ENCODE measurements around the gene UVSSA. TPM values are rescaled to one million over a fixed set of nuclear protein-coding genes. Genes with fewer than 3 reads are reported as not detected.
"Not testable (repeated sequence)": the region's sequence is repeated elsewhere in the genome, so short reads cannot be mapped to it uniquely, and the experiment has no call there.

The UVSSA gene
- total RNA-seq, 4 donors from 2014 or later, result 8.5 to 13.2 (median 12.3) TPM

DNA sequence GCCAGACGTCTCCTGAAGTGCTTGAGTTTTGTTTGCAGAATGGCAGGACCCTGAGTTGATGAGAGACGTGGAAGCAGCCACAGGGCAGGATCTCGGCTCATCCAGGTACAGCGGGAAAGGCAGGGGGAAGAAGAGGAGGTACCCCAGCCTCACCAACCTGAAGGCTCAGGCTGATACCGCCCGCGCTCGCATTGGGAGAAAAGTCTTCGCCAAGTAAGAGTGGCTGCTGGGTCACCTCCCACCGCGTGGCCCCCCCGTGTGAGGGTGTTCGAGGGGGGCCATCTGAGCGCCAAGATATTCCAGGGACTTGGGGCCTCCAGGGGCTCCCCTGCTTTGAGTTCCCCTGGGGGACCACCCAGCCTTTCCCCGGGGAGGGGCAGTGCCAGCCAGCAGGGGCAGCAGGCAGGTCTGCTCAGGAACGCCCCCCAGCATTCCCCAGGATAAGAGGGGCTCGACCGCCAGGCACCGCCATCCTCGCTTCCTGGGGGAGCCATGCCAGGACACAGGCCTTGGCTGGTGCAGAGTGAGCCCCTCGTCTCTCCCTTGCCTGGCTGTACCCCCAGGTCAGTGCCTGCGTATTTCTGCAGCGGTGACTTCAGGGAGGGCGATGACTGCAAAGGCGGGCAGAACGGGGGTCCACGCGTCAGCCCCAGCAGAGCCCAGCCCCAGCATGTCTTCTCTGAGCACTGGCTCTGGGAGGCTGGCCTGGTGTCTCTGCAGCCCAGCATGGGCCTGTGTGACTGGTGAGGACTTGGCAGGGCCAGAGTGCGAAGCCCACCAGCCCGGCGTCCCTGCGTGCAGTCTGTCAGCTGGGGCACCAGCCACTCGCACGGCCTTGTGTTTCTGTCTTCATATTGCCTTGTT lies 37.0 kb downstream of the UVSSA start:
- DNase-seq (no peak), ATAC-seq (no peak)
- no peak overlapping the region for H3K27ac ChIP-seq
- H3K9me3 ChIP-seq, result no peaks in the 10 kb centered on the region
- in situ Hi-C loops (cut with MboI; ENCODE audit: low sequenced_read_pairs in 4 of 4) (no loop called here), intact Hi-C loops (cut with DNase I; ENCODE audit: low total_unique reads) (no loop called here)
- no peaks in the 10 kb centered on the region for H3K4me1 ChIP-seq
- peaks cover 0 to 45% of the 10 kb centered on the region in 2 donors for H3K36me3 ChIP-seq
- no peaks in the 10 kb centered on the region for H3K27me3 ChIP-seq
- no peak overlapping the region for H3K4me3 ChIP-seq
- TF ChIP-seq CTCF (IDR thresholded peaks at IDR 0.05 in 4 of 5, conservative IDR thresholded peaks at IDR 0.05 in 1 of 5), result no peak
- TF ChIP-seq POLR2A (IDR thresholded peaks at IDR 0.05), result no peak

DNA sequence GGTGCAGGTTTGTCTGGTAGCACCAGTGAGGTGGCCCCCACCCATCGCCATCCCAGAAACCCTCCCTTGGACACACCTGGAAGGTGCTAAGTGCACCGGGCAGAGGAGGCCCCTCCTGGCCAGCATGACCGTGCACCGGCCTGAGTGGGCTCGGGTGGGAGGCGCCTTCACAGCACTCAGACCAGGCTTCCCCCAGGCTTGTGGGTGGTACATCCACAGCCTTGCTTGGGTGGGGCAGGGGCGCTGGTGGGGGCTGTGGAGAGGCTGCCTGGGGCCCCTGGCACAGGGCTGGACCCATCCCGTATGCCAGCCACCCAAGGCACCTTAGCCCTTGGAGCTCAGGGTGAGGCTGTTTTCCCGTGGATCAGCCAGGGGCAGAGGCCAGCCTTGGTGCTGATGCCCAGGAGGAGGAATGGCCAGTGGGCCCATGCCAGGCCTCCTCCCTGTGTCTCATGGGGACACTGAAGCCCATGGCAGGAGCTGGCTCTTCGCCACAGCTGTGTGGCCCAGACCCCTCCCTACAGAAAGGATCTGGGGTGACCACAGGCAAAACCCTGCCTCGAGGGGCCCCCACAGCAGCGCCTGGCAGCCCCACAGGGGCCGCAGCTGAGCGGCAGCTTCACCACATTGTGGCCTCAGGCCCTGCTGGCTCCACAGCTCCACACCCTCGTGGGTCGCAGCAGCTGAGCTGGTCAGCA lies 37.8 kb downstream of the UVSSA start:
- Histone ChIP-seq H3K4me3 (no peak overlapping the region), H3K9me3 (no peaks in the 10 kb centered on the region), H3K27ac (no peak overlapping the region), H3K36me3 (peaks cover 0 to 45% of the 10 kb centered on the region in 2 donors), H3K27me3 (no peaks in the 10 kb centered on the region), H3K4me1 (no peaks in the 10 kb centered on the region)
- ATAC-seq (no peak), DNase-seq (no peak)
- TF ChIP-seq POLR2A (IDR thresholded peaks at IDR 0.05), result no peak
- TF ChIP-seq CTCF (IDR thresholded peaks at IDR 0.05 in 4 of 5, conservative IDR thresholded peaks at IDR 0.05 in 1 of 5), result no peak
- in situ Hi-C loops (cut with MboI; ENCODE audit: low sequenced_read_pairs in 4 of 4), result no loop called here
- intact Hi-C loops (cut with DNase I; ENCODE audit: low total_unique reads), result no loop called here

GRCh38 chr4:1385373-1386340 lies 38.6 kb downstream of the UVSSA start:
- DNase-seq, result no peak
- TF ChIP-seq POLR2A (IDR thresholded peaks at IDR 0.05) (no peak), CTCF (IDR thresholded peaks at IDR 0.05 in 4 of 5, conservative IDR thresholded peaks at IDR 0.05 in 1 of 5) (no peak)
- Histone ChIP-seq H3K36me3 (peaks cover 0 to 45% of the 10 kb centered on the region in 2 donors), H3K9me3 (no peaks in the 10 kb centered on the region), H3K27ac (no peak overlapping the region), H3K4me1 (no peaks in the 10 kb centered on the region), H3K4me3 (no peak overlapping the region), H3K27me3 (no peaks in the 10 kb centered on the region)
- intact Hi-C loops (cut with DNase I; ENCODE audit: low total_unique reads) (no loop called here), in situ Hi-C loops (cut with MboI; ENCODE audit: low sequenced_read_pairs in 4 of 4) (no loop called here)
- ATAC-seq, result no peak

DNA sequence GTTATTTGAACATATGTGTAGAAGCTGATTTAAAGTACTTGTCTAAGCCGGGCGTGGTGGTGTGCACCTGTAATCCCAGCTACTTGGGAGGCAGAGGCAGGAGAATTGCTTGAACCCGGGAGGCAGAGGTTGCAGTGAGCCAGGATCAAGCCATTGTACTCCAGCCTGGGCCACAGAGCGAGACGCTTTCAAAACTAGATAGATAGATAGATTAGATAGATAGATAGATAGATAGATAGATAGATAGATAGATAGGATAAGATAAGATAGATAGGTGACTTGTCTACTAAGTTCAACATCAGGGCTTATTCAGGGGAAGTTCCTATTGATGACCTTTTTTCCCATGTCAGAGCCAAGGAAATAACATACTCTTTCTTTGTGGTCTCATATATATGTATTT lies 46.4 kb downstream of the UVSSA start:
- intact Hi-C loops (cut with DNase I; ENCODE audit: low total_unique reads); in situ Hi-C loops (cut with MboI; ENCODE audit: low sequenced_read_pairs in 4 of 4); H3K27ac ChIP-seq; H3K27me3 ChIP-seq; DNase-seq; H3K4me3 ChIP-seq; H3K9me3 ChIP-seq; H3K4me1 ChIP-seq; ATAC-seq: not testable (repeated sequence)
- H3K36me3 ChIP-seq, result peaks cover 0 to 24% of the 10 kb centered on the region in 2 donors

Data from gastrocnemius medialis (tissue), 4 donors.